Caki2 (cell line): Measurements from ENCODE around the gene NIT2. TPM values are rescaled to one million over a fixed set of nuclear protein-coding genes. Genes with fewer than 3 reads are reported as not detected.
"Not testable (repeated sequence)": the region's sequence is repeated elsewhere in the genome, so short reads cannot be mapped to it uniquely, and the experiment has no call there.

Experiments
- DNase-seq: peaks from one replicate; pipeline ENCODE4 v3.0.0-alpha.2; 2015; ENCODE audit warnings: low read depth
- in situ Hi-C: cut with HindIII; loops from 2 replicates; pipeline ENCODE4 v1.10.0; 2016; ENCODE audit warnings: low sequenced_read_pairs, low pct_unique_long_range_greater_than_20kb, mixed read lengths
- total RNA-seq: library from RNA; depleted of rRNA; stranded (reverse); fragments of >200 nt; shearing (Covaris generic); gene quantifications from 2 replicates; pipeline ENCODE4 v1.2.3, GENCODE V29; 2014; ENCODE audit warnings: low replicate concordance; rRNA removed

The NIT2 gene
- total RNA-seq: 108 and 109 TPM in 2 replicates

DNA sequence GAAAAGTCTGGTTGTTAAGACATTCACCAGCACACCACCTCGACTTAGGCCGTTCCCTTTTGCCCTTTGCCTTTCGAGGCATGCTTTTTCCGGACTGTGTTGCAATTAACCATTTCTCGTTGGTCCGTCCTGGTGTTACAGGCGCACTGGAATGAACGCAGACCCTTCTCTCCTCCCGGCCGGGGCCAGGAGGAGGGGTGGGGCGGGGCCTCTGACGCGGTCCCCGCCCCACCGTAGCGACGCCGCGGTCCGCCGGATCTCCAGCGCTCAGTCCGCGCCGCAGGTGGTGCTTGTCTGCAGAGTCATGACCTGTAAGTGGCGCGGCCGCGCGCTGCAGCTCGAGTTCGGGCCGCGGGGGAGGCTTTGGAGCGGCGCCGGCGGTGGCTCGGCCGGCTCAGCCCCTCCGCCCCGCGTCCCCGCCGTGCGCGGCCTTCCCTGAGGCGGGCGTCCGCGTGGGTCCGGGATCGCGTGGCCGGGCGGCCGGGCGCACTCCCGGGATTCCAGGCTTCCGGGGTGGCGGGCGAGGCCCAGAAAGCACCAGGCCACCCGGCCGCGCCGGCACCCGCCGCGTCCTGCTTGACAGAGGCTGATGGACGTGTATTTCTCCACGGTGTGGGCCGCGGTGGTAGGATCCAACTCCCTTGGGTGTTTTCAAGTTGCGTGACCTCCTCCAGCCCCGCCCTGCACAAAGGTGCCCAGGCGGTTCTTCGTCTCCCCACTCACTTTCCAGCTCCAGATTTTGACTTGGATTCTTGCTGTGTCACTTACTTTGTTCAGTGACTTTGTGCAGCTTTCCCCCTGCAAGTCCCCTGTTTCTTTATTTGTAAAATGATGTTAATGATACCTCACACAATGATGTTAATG, at the start of gene NIT2:
TSS of gene NIT2 (plus strand) at position 270 of the 864 bp plus-strand sequence. CDS start at position 305, 35 bp downstream.
- in situ Hi-C loops: no loop called here
- peak; percentile 80 for DNase-seq

DNA sequence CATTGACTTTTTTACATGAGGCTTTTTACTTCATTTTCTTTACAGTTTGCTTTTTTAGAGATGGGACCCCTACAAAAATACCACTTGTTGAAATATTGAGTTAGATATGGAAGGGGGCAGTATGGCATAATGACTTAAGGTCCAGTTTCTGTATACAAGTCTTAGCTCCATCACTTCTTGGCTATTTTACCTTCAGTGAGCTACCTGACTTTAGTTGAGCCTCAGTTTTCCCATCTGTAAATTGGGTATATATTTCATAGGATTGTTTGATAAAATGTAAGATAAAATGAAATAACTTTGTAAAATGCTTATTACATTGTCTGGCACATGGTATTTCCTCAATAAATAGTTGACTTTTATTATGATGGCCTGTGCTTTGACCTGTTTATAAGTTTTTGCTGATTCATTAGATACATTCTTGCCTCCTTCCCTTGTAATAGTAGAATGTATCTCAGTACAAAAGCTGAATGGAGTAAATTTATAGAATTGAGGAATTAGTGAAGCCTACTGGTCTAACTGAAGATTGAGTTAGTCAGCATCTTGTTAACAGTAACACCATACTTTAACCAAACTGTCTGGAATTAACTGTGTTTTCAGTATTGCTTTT, 46.2 kb upstream of the NIT2 start:
- no peak for DNase-seq
- in situ Hi-C loops: no loop called here

DNA sequence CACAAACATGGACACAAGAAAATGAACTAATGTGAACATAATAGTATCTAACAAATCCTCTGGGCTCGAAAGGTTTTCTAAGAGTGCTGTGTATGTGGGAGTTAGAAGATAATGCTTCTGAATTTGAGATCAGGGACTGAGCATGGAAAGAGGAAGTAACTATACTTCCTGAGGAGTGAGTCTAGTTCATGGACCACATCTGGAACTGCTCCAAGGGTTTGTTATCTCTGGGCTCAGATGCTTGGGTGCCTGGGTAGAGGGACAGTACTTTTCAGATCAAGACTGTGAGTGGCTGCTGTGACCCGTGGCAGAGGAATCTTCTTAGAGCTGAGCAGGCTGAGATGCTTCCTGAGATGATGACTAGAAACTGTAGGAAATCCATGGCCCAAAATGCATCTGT, 45.2 kb upstream of the NIT2 start:
- in situ Hi-C loops: no loop called here
- no peak for DNase-seq

DNA sequence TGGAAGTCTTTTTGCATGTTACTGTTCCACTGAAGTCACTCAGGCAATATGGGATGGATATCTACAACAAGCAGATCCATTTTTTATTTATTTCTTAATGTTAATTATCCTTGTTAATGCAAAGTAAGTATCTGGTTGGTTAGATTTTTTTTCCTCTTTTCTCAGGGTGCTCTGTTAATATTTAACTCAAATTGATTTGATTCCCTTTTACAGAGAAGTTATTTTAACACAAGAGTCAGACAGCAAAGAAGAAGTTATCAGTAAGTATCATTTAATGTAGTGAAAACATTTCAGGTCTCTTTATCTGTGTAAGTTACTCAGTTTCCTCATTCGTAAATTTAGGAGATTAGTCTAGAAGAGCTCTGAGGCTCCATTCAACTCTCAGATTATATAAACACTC, 39.5 kb upstream of the NIT2 start:
- DNase-seq: no peak
- in situ Hi-C loops: no loop called here

GRCh38 chr3:100297784-100298183, 36.8 kb upstream of the NIT2 start:
- in situ Hi-C loops: no loop called here
- peak; percentile 14 for DNase-seq

GRCh38 chr3:100299016-100299415, 35.5 kb upstream of the NIT2 start:
- DNase-seq: no peak
- in situ Hi-C loops: no loop called here

- in situ Hi-C loops: no loop called here
- no peak for DNase-seq
Measured at GRCh38 chr3:100306695-100307094, 27.9 kb upstream of the NIT2 start.

DNA sequence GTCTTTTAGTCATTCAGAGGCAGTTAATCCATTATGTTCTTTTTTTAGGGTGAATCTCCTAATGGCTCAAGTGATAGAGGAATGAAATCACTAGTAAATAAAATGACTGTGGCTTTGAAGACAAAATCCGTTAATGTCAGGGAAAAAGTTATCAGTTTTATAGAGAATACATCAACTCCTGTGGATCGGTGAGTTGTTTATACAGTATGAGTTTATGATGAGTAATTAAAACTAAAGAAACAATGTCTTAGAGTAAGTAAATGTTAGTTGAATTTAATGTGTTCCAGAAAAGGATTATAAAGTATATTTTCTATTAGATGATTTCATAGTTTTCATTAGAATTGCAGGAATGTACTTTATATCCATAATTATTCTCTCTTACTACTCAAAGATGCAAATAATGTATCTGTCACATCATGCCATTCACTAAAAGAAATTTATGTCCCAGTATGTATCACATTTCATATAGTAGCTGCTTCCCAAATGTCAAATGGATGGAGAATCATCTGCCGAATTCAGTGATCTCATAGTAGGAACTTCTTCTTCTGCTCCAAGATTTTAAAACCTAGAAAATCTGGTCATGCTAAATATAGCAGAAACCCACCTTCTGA, 24.1 kb upstream of the NIT2 start:
- in situ Hi-C loops: no loop called here
- DNase-seq: no peak

GRCh38 chr3:100311011-100311410, 23.5 kb upstream of the NIT2 start:
- in situ Hi-C loops: no loop called here
- DNase-seq: no peak

DNA sequence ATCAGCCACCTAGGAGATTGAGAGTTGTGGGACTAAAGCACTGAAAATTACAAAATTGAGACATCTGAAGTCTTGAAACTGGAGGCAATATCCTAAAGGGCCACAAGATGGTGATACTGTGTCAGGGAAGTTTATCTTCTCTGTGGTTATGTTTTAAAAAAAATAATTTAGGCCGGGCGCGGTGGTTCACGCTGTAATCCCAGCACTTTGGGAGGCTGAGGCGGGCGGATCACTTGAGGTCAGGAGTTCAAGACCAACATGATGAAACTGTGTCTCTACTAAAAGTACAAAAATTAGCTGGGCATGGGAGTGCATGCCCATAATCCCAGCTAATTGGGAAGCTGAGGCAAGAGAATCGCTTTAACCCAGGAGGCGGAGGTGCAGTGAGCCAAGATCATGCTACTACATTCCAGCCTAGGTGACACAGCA, 17.9 kb upstream of the NIT2 start:
- peak; percentile 40 for DNase-seq
- in situ Hi-C loops: no loop called here

- in situ Hi-C loops: no loop called here
- no peak for DNase-seq
Measured at GRCh38 chr3:100317912-100318311, 16.6 kb upstream of the NIT2 start.

- no peak for DNase-seq
- in situ Hi-C loops: no loop called here
Measured at GRCh38 chr3:100319951-100320350, 14.6 kb upstream of the NIT2 start.

DNA sequence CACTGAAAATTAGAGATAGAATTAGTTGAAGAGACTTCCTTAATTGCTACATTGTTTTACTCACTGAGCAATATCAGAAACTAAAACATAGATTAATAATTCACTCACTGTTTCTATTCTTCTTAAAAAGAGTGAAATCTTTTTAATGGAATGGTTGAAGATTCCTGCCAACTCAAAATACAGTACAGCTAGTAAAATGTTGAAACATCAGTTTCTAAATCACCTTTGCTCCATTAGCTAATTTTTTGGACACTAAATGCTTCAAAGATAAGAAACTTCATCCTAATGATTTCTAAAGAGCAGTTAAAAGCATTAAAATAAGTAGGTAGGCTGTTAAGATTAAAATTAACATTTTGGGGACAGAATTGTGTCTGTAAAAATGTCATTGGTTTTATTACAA, 10.5 kb upstream of the NIT2 start:
- in situ Hi-C loops: no loop called here
- no peak for DNase-seq

GRCh38 chr3:100325827-100326226, 8.7 kb upstream of the NIT2 start:
- in situ Hi-C loops: no loop called here
- no peak for DNase-seq

GRCh38 chr3:100327377-100327776, 7.2 kb upstream of the NIT2 start:
- in situ Hi-C loops, DNase-seq: not testable (repeated sequence)

GRCh38 chr3:100329800-100330489, 4.6 kb upstream of the NIT2 start:
- in situ Hi-C loops: no loop called here

DNA sequence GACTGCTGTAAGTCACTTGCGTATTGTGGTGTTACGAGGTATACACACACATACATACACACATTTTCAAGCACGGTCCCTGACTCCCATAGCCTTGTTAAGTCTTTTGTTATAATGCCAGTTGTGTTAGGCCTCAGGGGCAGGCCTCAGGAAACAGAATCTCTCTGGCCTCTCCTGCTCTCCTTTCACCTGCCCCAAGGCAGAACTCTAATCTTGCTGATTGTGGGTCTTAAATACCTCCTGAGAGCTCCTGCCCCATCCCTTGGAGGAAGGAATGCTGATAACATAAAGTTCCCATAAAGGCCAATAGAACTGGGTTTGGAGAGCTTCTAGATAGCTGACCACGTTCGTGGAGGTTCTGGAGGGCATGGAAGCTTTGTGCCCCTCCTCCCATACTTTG, 3.9 kb upstream of the NIT2 start:
- DNase-seq: no peak
- in situ Hi-C loops: no loop called here

More at GRCh38 chr3:100329800-100330489, 4.6 kb upstream of the NIT2 start:
- DNase-seq: no peak

- in situ Hi-C loops: no loop called here
- DNase-seq: no peak
Measured at GRCh38 chr3:100331660-100332059, 2.9 kb upstream of the NIT2 start.

DNA sequence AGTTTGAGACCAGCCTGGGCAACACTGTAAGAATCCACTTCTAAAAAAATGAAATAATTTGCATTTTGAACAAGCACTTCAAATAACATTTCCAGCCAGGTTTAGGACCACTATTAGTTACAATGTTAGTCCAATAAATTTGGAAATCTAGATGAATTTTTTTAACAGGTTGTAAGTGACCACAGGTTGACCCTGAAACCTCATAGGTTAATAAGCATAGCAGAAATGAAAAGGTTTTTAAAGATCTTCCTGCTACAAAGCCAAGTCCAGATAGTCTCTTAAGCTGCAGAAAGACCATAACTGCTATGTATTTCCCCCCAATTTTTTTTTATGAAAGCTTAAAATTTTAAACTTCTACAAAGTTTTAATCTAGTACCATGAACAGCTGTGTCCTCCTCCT, 1.5 kb upstream of the NIT2 start:
- no peak for DNase-seq
- in situ Hi-C loops: no loop called here
